ENCODE data around the gene HMGXB3. TPM values are rescaled to one million over a fixed set of nuclear protein-coding genes. Genes with fewer than 3 reads are reported as not detected.

HMGXB3 gene
- total and polyA plus RNA-seq, 2 donors (not counting 1 experiment from before 2014, with no cell fraction given), result 29.9 to 31.5 TPM

GRCh38 chr5:149963729-149964128 lies 36.8 kb upstream of the HMGXB3 start:
- no peak overlapping the region for H3K4me2 ChIP-seq (ENCODE audit: extremely low read depth, insufficient read depth, low read length)
- no peak overlapping the region for H3K27ac ChIP-seq (ENCODE audit: insufficient read depth, low read length)
- no peaks in the 10 kb centered on the region for H3K36me3 ChIP-seq (ENCODE audit: control insufficient read depth, insufficient read depth, low read length)
- no peak overlapping the region for H2AFZ ChIP-seq (ENCODE audit: low read length)
- no peak overlapping the region for H3K4me3 ChIP-seq (replicated peaks in 1 of 4; ENCODE audit: control extremely low read depth in 1 of 4, insufficient read depth in 1 of 4, low read depth in 3 of 4, low read length in 4 of 4)
- H3K79me2 ChIP-seq (ENCODE audit: control insufficient read depth, insufficient read depth, low read length), result no peaks in the 10 kb centered on the region
- no peaks in the 10 kb centered on the region for H3K27me3 ChIP-seq (ENCODE audit: control insufficient read depth, insufficient read depth, low read length)
- no peaks in the 10 kb centered on the region for H4K20me1 ChIP-seq (ENCODE audit: control insufficient read depth, extremely low read depth, insufficient read depth, low read length)
- TF ChIP-seq CTCF (conservative IDR thresholded peaks at IDR 0.05 in 1 of 2, IDR thresholded peaks at IDR 0.05 in 1 of 2; ENCODE audit: low read depth in 1 of 2, low read length in 2 of 2) (no peak), EZH2 (IDR thresholded peaks at IDR 0.05; ENCODE audit: low read length, missing control alignments) (no peak)
- H3K9ac ChIP-seq (ENCODE audit: insufficient read depth, low read length), result no peak overlapping the region
- peaks cover 5% of the 10 kb centered on the region for H3K4me1 ChIP-seq (ENCODE audit: control insufficient read depth, extremely low read depth, insufficient read depth, low read length)
- H3K9me3 ChIP-seq (ENCODE audit: control insufficient read depth, insufficient read depth, low read depth, low read length), result no peaks in the 10 kb centered on the region
- DNase-seq (ENCODE audit: low read depth in 2 of 2), result no peak

GRCh38 chr5:149966946-149967345 lies 33.6 kb upstream of the HMGXB3 start:
- no peaks in the 10 kb centered on the region for H3K79me2 ChIP-seq (ENCODE audit: control insufficient read depth, insufficient read depth, low read length)
- H2AFZ ChIP-seq (ENCODE audit: low read length), result no peak overlapping the region
- H3K27me3 ChIP-seq (ENCODE audit: control insufficient read depth, insufficient read depth, low read length), result no peaks in the 10 kb centered on the region
- no peak for TF ChIP-seq EZH2 (IDR thresholded peaks at IDR 0.05; ENCODE audit: low read length, missing control alignments)
- TF ChIP-seq CTCF (conservative IDR thresholded peaks at IDR 0.05 in 1 of 2, IDR thresholded peaks at IDR 0.05 in 1 of 2; ENCODE audit: low read depth in 1 of 2, low read length in 2 of 2), result no peak
- no peak overlapping the region for H3K9ac ChIP-seq (ENCODE audit: insufficient read depth, low read length)
- no peaks in the 10 kb centered on the region for H4K20me1 ChIP-seq (ENCODE audit: control insufficient read depth, extremely low read depth, insufficient read depth, low read length)
- H3K9me3 ChIP-seq (ENCODE audit: control insufficient read depth, insufficient read depth, low read depth, low read length), result no peaks in the 10 kb centered on the region
- no peak overlapping the region for H3K27ac ChIP-seq (ENCODE audit: insufficient read depth, low read length)
- H3K4me2 ChIP-seq (ENCODE audit: extremely low read depth, insufficient read depth, low read length), result no peak overlapping the region
- no peak overlapping the region for H3K4me3 ChIP-seq (replicated peaks in 1 of 4; ENCODE audit: control extremely low read depth in 1 of 4, insufficient read depth in 1 of 4, low read depth in 3 of 4, low read length in 4 of 4)
- H3K4me1 ChIP-seq (ENCODE audit: control insufficient read depth, extremely low read depth, insufficient read depth, low read length), result no peaks in the 10 kb centered on the region
- no peaks in the 10 kb centered on the region for H3K36me3 ChIP-seq (ENCODE audit: control insufficient read depth, insufficient read depth, low read length)
- DNase-seq (ENCODE audit: low read depth in 2 of 2), result no peak

GRCh38 chr5:149969181-149969930 lies 31.2 kb upstream of the HMGXB3 start:
- no peak overlapping the region for H3K4me3 ChIP-seq (replicated peaks in 1 of 4; ENCODE audit: control extremely low read depth in 1 of 4, insufficient read depth in 1 of 4, low read depth in 3 of 4, low read length in 4 of 4)
- no peaks in the 10 kb centered on the region for H3K9me3 ChIP-seq (ENCODE audit: control insufficient read depth, insufficient read depth, low read depth, low read length)
- TF ChIP-seq CTCF (conservative IDR thresholded peaks at IDR 0.05 in 1 of 2, IDR thresholded peaks at IDR 0.05 in 1 of 2; ENCODE audit: low read depth in 1 of 2, low read length in 2 of 2), result no peak
- TF ChIP-seq EZH2 (IDR thresholded peaks at IDR 0.05; ENCODE audit: low read length, missing control alignments), result no peak
- no peaks in the 10 kb centered on the region for H3K79me2 ChIP-seq (ENCODE audit: control insufficient read depth, insufficient read depth, low read length)
- no peak overlapping the region for H2AFZ ChIP-seq (ENCODE audit: low read length)
- no peak for DNase-seq (ENCODE audit: low read depth in 2 of 2)
- no peaks in the 10 kb centered on the region for H3K27me3 ChIP-seq (ENCODE audit: control insufficient read depth, insufficient read depth, low read length)
- no peaks in the 10 kb centered on the region for H4K20me1 ChIP-seq (ENCODE audit: control insufficient read depth, extremely low read depth, insufficient read depth, low read length)
- H3K27ac ChIP-seq (ENCODE audit: insufficient read depth, low read length), result no peak overlapping the region
- H3K9ac ChIP-seq (ENCODE audit: insufficient read depth, low read length), result no peak overlapping the region
- no peaks in the 10 kb centered on the region for H3K4me1 ChIP-seq (ENCODE audit: control insufficient read depth, extremely low read depth, insufficient read depth, low read length)
- no peak overlapping the region for H3K4me2 ChIP-seq (ENCODE audit: extremely low read depth, insufficient read depth, low read length)
- H3K36me3 ChIP-seq (ENCODE audit: control insufficient read depth, insufficient read depth, low read length), result no peaks in the 10 kb centered on the region
